ENCODE measurements around the gene CLPTM1L. TPM values are rescaled to one million over a fixed set of nuclear protein-coding genes. Genes with fewer than 3 reads are reported as not detected.

CLPTM1L gene
- total and polyA plus RNA-seq, 12 donors = 40.7 to 96.5 (median 83.2) TPM

GRCh38 chr5:1300581-1301083 is 44.3 kb downstream of the CLPTM1L start:
- TF ChIP-seq POLR2A (IDR thresholded peaks at IDR 0.05) (no peak), CTCF (IDR thresholded peaks at IDR 0.05) (no peak)
- no peaks in the 10 kb centered on the region for H3K36me3 ChIP-seq (replicated peaks in 1 of 2)
- intact Hi-C loops (cut with DNase I) = no loop called here
- no peaks in the 10 kb centered on the region for H3K4me1 ChIP-seq (replicated peaks in 1 of 2)
- H3K9me3 ChIP-seq (replicated peaks in 1 of 3) = no peaks in the 10 kb centered on the region
- peaks cover 4% of the 10 kb centered on the region for H3K27me3 ChIP-seq
- H3K4me3 ChIP-seq = no peak overlapping the region
- WGBS, 4 donors = 77 to 84% (median 81%) methylated on average over 15 to 20 of the region's 20 CpGs
- DNase-seq = no peak
- no peak overlapping the region for H3K27ac ChIP-seq

- DNase-seq = no peak
- Histone ChIP-seq H3K27me3 (peaks cover 11% of the 10 kb centered on the region), H3K4me1 (replicated peaks in 1 of 2) (no peaks in the 10 kb centered on the region), H3K9me3 (replicated peaks in 1 of 3) (no peaks in the 10 kb centered on the region), H3K27ac (no peak overlapping the region), H3K4me3 (no peak overlapping the region), H3K36me3 (replicated peaks in 1 of 2) (no peaks in the 10 kb centered on the region)
- WGBS, 4 donors = 71 to 78% (median 73%) methylated on average over 15 to 17 of the region's 17 CpGs
- TF ChIP-seq CTCF (IDR thresholded peaks at IDR 0.05) (no peak), POLR2A (IDR thresholded peaks at IDR 0.05) (no peak)
- intact Hi-C loops (cut with DNase I) = no loop called here
Observed at GRCh38 chr5:1299961-1300360, 44.9 kb downstream of the CLPTM1L start.

- H3K4me3 ChIP-seq = no peak overlapping the region
- no peak for DNase-seq
- H3K27me3 ChIP-seq = peaks cover 16% of the 10 kb centered on the region
- no peaks in the 10 kb centered on the region for H3K36me3 ChIP-seq (replicated peaks in 1 of 2)
- no peaks in the 10 kb centered on the region for H3K4me1 ChIP-seq (replicated peaks in 1 of 2)
- H3K9me3 ChIP-seq (replicated peaks in 1 of 3) = no peaks in the 10 kb centered on the region
- no peak overlapping the region for H3K27ac ChIP-seq
- TF ChIP-seq CTCF (IDR thresholded peaks at IDR 0.05) (no peak), POLR2A (IDR thresholded peaks at IDR 0.05) (no peak)
- intact Hi-C loops (cut with DNase I) = no loop called here
- 80 to 93% (median 88%) methylated on average over 8 to 9 of the region's 9 CpGs for WGBS, 4 donors
Observed at GRCh38 chr5:1299511-1299850, 45.4 kb downstream of the CLPTM1L start.

GRCh38 chr5:1298723-1299510 is 46.0 kb downstream of the CLPTM1L start:
- Histone ChIP-seq H3K36me3 (replicated peaks in 1 of 2) (no peaks in the 10 kb centered on the region), H3K27me3 (peaks cover 21% of the 10 kb centered on the region), H3K27ac (no peak overlapping the region), H3K4me3 (no peak overlapping the region), H3K9me3 (replicated peaks in 1 of 3) (no peaks in the 10 kb centered on the region), H3K4me1 (replicated peaks in 1 of 2) (no peaks in the 10 kb centered on the region)
- WGBS, 4 donors = 76 to 82% (median 79%) methylated on average over 29 to 33 of the region's 33 CpGs
- no peak for DNase-seq
- intact Hi-C loops (cut with DNase I) = no loop called here
- TF ChIP-seq CTCF (IDR thresholded peaks at IDR 0.05) = no peak
- no peak for TF ChIP-seq POLR2A (IDR thresholded peaks at IDR 0.05)

Data from adrenal gland (tissue), 12 donors.